ENCODE measurements around the gene FBXW7.

Gene FBXW7

DNA sequence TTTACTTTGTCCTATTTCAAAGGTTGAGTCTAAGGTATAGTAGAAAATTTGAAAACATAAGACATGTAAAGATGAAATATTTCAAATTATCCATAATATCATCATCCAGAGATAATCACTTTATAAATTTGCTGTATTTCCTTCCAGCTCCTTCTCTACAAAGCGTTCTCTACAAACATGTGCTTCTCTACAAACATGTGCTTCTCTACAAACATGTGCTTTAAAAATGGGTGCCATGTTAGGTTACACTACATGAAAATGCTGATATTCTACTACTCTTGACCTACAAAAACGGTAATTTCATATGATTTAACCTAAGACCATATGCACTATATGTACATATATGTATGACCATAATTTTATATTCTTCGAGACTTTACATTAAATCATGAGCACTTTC, 92.0 kb downstream of the FBXW7 start:
- Histone ChIP-seq H3K4me3 (ENCODE audit: low read length) (no peak overlapping the region), H3K27me3 (ENCODE audit: insufficient read depth, low read length) (no peaks in the 10 kb centered on the region), H3K27ac (ENCODE audit: low read length) (no peak overlapping the region), H3K4me1 (ENCODE audit: insufficient read depth, low read length) (no peaks in the 10 kb centered on the region), H3K36me3 (ENCODE audit: insufficient read depth, low read depth, low read length) (no peaks in the 10 kb centered on the region), H3K9ac (ENCODE audit: low read depth, low read length) (no peak overlapping the region), H3K9me3 (ENCODE audit: insufficient read depth, low read depth, low read length) (no peaks in the 10 kb centered on the region)

DNA sequence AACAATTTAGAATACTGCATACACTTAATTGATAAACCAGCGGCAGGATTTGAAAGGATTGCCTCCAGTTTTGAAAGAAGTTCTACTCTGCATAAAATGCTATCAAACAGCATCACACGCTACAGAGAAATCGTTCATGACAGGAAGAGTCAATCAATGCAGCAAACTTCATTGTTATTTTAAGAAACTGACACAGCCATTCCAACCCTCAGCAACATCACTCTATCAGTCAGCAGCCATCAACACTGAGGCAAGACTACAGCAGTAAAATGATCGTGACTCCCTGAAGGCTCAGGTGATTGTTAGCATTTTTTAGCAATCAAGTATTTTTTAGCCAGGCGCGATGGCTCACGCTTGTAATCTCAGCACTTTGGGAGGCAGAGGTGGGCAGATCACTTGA, 98.3 kb downstream of the FBXW7 start:
- H3K27me3 ChIP-seq (ENCODE audit: insufficient read depth, low read length), result no peaks in the 10 kb centered on the region
- no peak overlapping the region for H3K4me3 ChIP-seq (ENCODE audit: low read length)
- H3K4me1 ChIP-seq (ENCODE audit: insufficient read depth, low read length), result peaks cover 4% of the 10 kb centered on the region; the same call in 1 of the 2 replicates
- H3K27ac ChIP-seq (ENCODE audit: low read length), result no peak overlapping the region
- H3K9me3 ChIP-seq (ENCODE audit: insufficient read depth, low read depth, low read length), result no peaks in the 10 kb centered on the region
- H3K36me3 ChIP-seq (ENCODE audit: insufficient read depth, low read depth, low read length), result no peaks in the 10 kb centered on the region
- no peak overlapping the region for H3K9ac ChIP-seq (ENCODE audit: low read depth, low read length)

DNA sequence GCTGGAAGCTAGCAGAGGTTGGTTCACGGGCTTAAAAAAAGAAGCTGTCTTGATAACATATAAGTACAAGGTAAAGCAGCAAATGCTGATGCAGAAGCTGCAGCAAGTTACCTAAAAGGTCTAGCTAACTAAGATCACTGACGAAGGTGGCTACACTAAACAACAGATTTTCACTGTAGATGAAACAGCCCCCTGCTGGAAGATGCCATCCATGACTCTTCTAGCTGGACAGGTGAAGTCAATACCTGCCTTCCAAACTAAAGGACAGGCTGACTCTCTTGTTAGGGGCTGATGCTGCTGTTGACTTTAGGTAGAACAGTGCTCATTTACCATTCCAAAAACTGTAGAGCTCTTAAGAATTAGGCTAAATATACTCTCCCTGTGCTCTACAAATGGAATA, 99.5 kb downstream of the FBXW7 start:
- no peak overlapping the region for H3K27ac ChIP-seq (ENCODE audit: low read length)
- no peaks in the 10 kb centered on the region for H3K9me3 ChIP-seq (ENCODE audit: insufficient read depth, low read depth, low read length)
- no peaks in the 10 kb centered on the region for H3K27me3 ChIP-seq (ENCODE audit: insufficient read depth, low read length)
- no peak overlapping the region for H3K9ac ChIP-seq (ENCODE audit: low read depth, low read length)
- H3K4me3 ChIP-seq (ENCODE audit: low read length), result no peak overlapping the region
- peaks cover 13% of the 10 kb centered on the region; the same call in 1 of the 2 replicates for H3K4me1 ChIP-seq (ENCODE audit: insufficient read depth, low read length)
- no peaks in the 10 kb centered on the region for H3K36me3 ChIP-seq (ENCODE audit: insufficient read depth, low read depth, low read length)

DNA sequence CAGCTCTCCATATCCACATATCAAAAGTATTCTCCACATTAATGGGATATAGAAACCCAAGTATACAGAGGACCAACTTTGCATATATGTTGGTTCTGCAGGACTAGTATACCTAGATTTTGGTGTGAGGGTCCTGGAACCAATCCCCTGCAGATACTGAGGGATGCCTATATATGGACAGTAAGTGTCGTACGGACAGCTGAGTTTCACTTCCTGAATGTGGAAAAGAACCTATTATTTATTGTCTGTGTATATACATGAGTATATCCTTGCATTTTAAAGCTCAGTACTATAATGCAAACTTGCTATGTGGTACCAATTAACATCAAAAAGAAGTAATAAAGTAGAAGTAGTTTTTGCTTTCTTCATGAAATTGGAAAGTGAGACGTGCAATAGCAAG, 101.9 kb downstream of the FBXW7 start:
- Histone ChIP-seq H3K4me1 (ENCODE audit: insufficient read depth, low read length) (peaks cover 20% of the 10 kb centered on the region; the same call in 1 of the 2 replicates), H3K4me3 (ENCODE audit: low read length) (no peak overlapping the region), H3K9ac (ENCODE audit: low read depth, low read length) (no peak overlapping the region), H3K27me3 (ENCODE audit: insufficient read depth, low read length) (no peaks in the 10 kb centered on the region), H3K36me3 (ENCODE audit: insufficient read depth, low read depth, low read length) (no peaks in the 10 kb centered on the region), H3K27ac (ENCODE audit: low read length) (no peak overlapping the region), H3K9me3 (ENCODE audit: insufficient read depth, low read depth, low read length) (no peaks in the 10 kb centered on the region)

DNA sequence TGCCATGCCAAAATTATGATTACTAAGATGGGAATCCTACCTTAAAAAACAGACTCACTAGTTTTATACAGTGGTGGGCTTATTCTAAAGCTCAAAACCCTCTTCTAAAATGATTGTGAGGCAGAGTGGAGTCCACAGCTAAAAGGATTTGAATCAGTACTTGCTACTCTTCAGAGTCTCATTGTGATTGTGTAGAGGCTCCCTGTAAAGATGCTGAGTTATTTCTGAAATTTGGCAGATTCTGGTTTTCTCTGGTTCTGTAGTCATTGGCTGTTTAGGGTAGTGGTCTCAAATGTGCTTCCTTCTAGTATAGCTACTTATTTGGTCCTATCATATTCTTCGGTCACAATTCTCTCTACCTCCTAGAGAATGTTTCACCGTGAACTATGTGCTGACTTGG, 104.1 kb downstream of the FBXW7 start:
- peak overlapping the region; percentile 19; the same call in 1 of the 2 replicates for H3K9ac ChIP-seq (ENCODE audit: low read depth, low read length)
- H3K4me3 ChIP-seq (ENCODE audit: low read length), result no peak overlapping the region
- peaks cover 20% of the 10 kb centered on the region; the same call in 1 of the 2 replicates for H3K4me1 ChIP-seq (ENCODE audit: insufficient read depth, low read length)
- H3K27me3 ChIP-seq (ENCODE audit: insufficient read depth, low read length), result no peaks in the 10 kb centered on the region
- H3K27ac ChIP-seq (ENCODE audit: low read length), result no peak overlapping the region
- H3K36me3 ChIP-seq (ENCODE audit: insufficient read depth, low read depth, low read length), result no peaks in the 10 kb centered on the region
- no peaks in the 10 kb centered on the region for H3K9me3 ChIP-seq (ENCODE audit: insufficient read depth, low read depth, low read length)

DNA sequence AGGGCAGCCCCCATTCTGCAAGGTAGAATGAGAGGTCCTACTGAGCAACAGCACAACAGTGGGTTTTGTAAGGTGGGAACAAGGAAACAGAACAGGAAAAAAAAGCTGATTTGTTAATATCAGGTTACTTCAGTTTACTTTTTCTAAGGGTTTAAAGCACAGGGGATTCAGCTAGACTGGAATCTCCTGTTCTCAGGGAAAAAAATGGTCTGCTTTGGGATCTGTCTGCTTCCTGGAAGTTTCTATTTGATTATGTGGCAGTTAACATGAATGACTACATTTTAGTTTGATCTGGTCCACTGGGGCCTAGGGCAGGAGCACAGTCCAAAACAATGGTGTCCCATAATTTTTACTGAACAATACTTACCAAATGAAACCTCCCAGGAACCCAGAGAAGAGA, 104.6 kb downstream of the FBXW7 start:
- H3K9ac ChIP-seq (ENCODE audit: low read depth, low read length), result peak overlapping the region; percentile 19; the same call in 1 of the 2 replicates
- peaks cover 20% of the 10 kb centered on the region; the same call in 1 of the 2 replicates for H3K4me1 ChIP-seq (ENCODE audit: insufficient read depth, low read length)
- H3K36me3 ChIP-seq (ENCODE audit: insufficient read depth, low read depth, low read length), result no peaks in the 10 kb centered on the region
- H3K27me3 ChIP-seq (ENCODE audit: insufficient read depth, low read length), result no peaks in the 10 kb centered on the region
- H3K4me3 ChIP-seq (ENCODE audit: low read length), result no peak overlapping the region; the same call in 1 of the 2 replicates
- no peak overlapping the region for H3K27ac ChIP-seq (ENCODE audit: low read length)
- H3K9me3 ChIP-seq (ENCODE audit: insufficient read depth, low read depth, low read length), result no peaks in the 10 kb centered on the region

DNA sequence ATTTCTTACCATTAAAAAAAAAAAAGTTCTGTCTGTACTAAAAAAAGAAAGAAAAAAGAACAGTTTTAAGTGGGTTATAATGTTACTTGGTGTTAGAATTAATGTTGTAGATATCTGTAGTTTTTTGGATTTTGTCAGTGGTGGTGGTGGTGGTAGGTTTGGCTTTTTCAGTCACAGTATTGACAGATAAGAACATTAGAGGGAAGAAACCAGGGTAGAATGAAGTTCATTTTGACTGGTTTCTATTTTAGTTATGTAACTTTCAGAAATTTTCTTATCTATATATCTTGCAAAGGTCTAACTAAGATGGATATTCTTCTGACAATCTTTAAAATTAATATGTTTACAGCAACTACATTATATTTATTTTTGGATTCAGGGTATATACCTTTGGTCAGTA, 105.4 kb downstream of the FBXW7 start:
- no peak overlapping the region for H3K4me3 ChIP-seq (ENCODE audit: low read length)
- H3K4me1 ChIP-seq (ENCODE audit: insufficient read depth, low read length), result peaks cover 22% of the 10 kb centered on the region; the same call in 1 of the 2 replicates
- no peak overlapping the region for H3K9ac ChIP-seq (ENCODE audit: low read depth, low read length)
- no peaks in the 10 kb centered on the region for H3K27me3 ChIP-seq (ENCODE audit: insufficient read depth, low read length)
- H3K9me3 ChIP-seq (ENCODE audit: insufficient read depth, low read depth, low read length), result no peaks in the 10 kb centered on the region
- H3K27ac ChIP-seq (ENCODE audit: low read length), result no peak overlapping the region
- H3K36me3 ChIP-seq (ENCODE audit: insufficient read depth, low read depth, low read length), result no peaks in the 10 kb centered on the region

DNA sequence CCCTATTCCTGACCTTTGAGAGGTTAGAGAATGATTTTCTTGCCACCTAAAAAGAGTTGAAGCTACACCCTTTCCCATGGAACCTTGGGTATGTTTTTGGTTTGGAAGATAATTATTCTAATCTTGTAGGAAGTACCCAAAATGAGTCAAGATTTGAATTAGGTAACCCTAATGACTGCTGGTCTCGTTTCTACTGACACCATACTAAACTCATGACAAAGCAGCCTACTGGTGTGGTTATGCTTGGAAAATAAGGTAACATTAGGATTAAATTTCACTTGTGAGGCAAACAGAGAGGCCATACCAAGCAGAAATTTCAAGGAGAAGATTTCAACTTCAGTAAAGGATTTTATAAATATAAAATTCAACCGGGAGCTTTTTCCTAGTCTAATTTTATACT, 107.9 kb downstream of the FBXW7 start:
- Histone ChIP-seq H3K36me3 (ENCODE audit: insufficient read depth, low read depth, low read length) (no peaks in the 10 kb centered on the region), H3K27ac (ENCODE audit: low read length) (no peak overlapping the region), H3K9me3 (ENCODE audit: insufficient read depth, low read depth, low read length) (no peaks in the 10 kb centered on the region), H3K4me3 (ENCODE audit: low read length) (no peak overlapping the region), H3K4me1 (ENCODE audit: insufficient read depth, low read length) (peaks cover 30% of the 10 kb centered on the region), H3K27me3 (ENCODE audit: insufficient read depth, low read length) (no peaks in the 10 kb centered on the region), H3K9ac (ENCODE audit: low read depth, low read length) (no peak overlapping the region)

DNA sequence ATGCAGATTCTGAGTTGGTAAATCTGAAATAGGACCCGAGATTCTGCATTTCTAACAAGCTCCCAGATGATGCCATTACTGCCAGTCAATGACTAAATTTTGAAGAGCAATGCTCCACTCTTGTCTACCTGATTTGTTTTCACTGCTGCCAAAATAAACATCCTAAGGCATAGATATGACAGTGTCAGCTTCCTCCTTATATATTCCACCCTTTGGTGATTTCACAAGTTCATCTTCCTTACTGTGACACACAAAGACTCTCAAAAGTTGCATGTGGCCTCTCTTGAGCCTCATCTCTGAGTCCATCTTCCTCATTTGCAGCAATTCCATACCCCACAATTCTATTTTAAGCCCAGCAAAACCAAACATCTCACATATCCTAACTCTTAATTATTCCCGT, 110.9 kb downstream of the FBXW7 start:
- Histone ChIP-seq H3K9me3 (ENCODE audit: insufficient read depth, low read depth, low read length) (no peaks in the 10 kb centered on the region), H3K9ac (ENCODE audit: low read depth, low read length) (no peak overlapping the region), H3K27me3 (ENCODE audit: insufficient read depth, low read length) (no peaks in the 10 kb centered on the region), H3K36me3 (ENCODE audit: insufficient read depth, low read depth, low read length) (no peaks in the 10 kb centered on the region), H3K4me3 (ENCODE audit: low read length) (peak overlapping the region; percentile 40; the same call in 1 of the 2 replicates), H3K4me1 (ENCODE audit: insufficient read depth, low read length) (peaks cover 14% of the 10 kb centered on the region), H3K27ac (ENCODE audit: low read length) (no peak overlapping the region)

DNA sequence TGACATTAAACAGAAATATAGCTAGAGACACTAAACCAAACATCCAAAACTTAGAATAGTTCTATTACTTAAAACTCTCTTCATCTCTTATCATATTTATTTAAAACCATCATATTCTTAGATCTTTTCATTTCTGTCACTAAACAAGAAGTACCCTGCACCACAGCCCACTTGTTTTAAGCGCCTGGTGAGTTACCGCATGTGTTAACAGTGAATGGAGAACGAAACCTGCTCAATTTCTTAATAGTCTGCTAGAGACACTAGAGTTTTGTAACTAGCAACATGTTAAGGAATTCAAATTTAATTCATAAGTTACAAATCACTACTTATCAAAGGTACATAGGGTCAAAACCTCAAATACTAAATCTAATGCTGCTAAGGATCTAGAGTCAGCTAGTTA, 111.5 kb downstream of the FBXW7 start:
- no peaks in the 10 kb centered on the region for H3K27me3 ChIP-seq (ENCODE audit: insufficient read depth, low read length)
- H3K36me3 ChIP-seq (ENCODE audit: insufficient read depth, low read depth, low read length), result no peaks in the 10 kb centered on the region
- H3K4me1 ChIP-seq (ENCODE audit: insufficient read depth, low read length), result peaks cover 14% of the 10 kb centered on the region
- H3K27ac ChIP-seq (ENCODE audit: low read length), result no peak overlapping the region
- H3K9ac ChIP-seq (ENCODE audit: low read depth, low read length), result no peak overlapping the region
- no peaks in the 10 kb centered on the region for H3K9me3 ChIP-seq (ENCODE audit: insufficient read depth, low read depth, low read length)
- H3K4me3 ChIP-seq (ENCODE audit: low read length), result peak overlapping the region; percentile 40

DNA sequence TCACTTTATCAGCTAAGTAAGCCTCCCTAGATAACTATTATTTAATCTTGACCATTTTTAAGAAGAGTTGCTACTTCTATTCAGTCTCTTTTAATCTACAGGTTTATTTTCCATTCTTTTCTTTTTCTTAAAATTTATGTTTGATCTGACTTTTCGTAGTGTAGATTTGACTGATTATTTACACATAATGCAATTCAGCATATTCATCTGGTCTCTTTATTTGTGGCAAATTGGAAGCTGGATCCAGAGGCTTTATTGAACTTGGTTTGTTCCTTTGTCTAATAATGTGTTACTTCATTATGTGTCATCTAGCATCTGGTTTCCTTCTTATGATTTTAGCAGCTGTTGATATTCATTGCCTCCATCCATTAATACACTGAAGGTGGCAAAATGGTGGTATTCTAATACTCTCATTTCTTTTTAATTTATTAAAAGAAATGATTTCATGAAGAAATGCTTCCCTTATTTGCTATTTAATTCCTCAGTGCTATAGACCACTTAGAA, 113.0 kb downstream of the FBXW7 start:
- no peaks in the 10 kb centered on the region for H3K27me3 ChIP-seq (ENCODE audit: insufficient read depth, low read length)
- no peaks in the 10 kb centered on the region for H3K36me3 ChIP-seq (ENCODE audit: insufficient read depth, low read depth, low read length)
- no peak overlapping the region for H3K4me3 ChIP-seq (ENCODE audit: low read length)
- no peaks in the 10 kb centered on the region for H3K9me3 ChIP-seq (ENCODE audit: insufficient read depth, low read depth, low read length)
- no peak overlapping the region for H3K27ac ChIP-seq (ENCODE audit: low read length)
- no peak overlapping the region for H3K9ac ChIP-seq (ENCODE audit: low read depth, low read length)
- peaks cover 14% of the 10 kb centered on the region for H3K4me1 ChIP-seq (ENCODE audit: insufficient read depth, low read length)

DNA sequence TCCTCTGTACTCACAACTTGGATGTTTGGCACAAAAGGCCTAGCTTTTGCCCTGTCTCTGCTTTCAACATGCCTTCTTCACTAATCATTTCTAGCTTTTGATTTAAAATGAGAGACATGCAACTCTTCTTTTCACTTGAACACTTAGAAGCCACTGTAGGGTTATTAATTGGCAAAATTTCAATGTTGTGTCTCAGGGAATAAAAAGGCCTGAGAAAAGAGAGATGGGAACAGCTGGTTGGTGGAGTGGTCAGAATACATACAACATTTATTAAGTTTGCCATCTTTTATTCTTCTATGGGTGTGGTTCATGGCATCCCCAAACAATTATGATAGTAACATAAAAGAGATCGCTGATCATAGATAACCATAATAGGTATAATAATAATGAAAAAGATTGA, 114.3 kb downstream of the FBXW7 start:
- Histone ChIP-seq H3K9me3 (ENCODE audit: insufficient read depth, low read depth, low read length) (no peaks in the 10 kb centered on the region), H3K9ac (ENCODE audit: low read depth, low read length) (no peak overlapping the region), H3K27me3 (ENCODE audit: insufficient read depth, low read length) (no peaks in the 10 kb centered on the region), H3K27ac (ENCODE audit: low read length) (no peak overlapping the region), H3K4me3 (ENCODE audit: low read length) (no peak overlapping the region), H3K36me3 (ENCODE audit: insufficient read depth, low read depth, low read length) (no peaks in the 10 kb centered on the region), H3K4me1 (ENCODE audit: insufficient read depth, low read length) (peaks cover 17% of the 10 kb centered on the region)
